Glomerular visceral epithelial cell (primary cell): Measurements from ENCODE around the gene SLK.

Experiments
- DNase-seq: peaks from one replicate; pipeline ENCODE4 v3.0.0-alpha.2; 2016; ENCODE audit errors: extremely low spot score

SLK gene

DNA sequence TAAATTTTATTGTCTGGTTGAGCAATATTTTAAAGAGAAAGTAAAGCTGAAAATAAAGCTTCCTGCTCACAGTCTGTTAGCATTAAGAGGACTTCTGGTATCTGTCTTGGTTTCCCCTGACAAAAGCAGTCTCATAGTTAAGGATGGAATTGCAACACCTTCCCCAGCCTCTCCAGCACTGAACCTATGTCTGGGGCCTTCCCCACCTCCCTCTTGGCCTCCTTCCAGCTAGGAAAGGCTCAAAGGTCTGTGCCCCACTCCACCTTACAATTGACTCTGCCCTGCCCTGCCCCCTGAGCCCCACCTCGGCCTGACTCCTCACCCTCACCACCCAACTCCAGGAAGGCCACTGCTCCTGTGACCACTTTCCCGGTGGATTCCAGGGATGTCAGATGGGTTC lies 85.5 kb downstream of the SLK start:
- no peak for DNase-seq

- DNase-seq, result no peak
Observed at GRCh38 chr10:104053201-104053600, 86.3 kb downstream of the SLK start.

DNA sequence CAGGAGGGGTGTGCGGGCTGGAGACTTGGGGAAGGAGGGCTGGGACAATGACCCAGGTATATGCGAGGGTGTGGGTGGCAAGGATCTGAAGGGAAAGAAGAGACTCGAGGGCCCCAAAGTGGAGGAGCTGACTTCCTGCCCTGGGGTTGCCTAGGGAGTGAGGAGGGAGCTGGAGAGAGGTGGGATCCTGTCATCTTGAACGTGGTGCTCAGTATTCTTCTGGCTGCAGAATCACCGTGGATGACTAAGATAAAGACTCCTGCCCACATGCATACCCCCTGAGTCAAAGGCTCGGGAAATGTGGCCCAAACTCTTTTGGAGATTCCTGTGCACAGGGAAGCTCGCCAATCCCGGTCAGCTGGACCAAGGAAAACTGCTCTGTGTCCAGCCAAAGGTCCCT lies 87.5 kb downstream of the SLK start:
- DNase-seq, result peak; percentile 68

- DNase-seq, result no peak
Observed at GRCh38 chr10:104056619-104057273, 89.8 kb downstream of the SLK start.

DNA sequence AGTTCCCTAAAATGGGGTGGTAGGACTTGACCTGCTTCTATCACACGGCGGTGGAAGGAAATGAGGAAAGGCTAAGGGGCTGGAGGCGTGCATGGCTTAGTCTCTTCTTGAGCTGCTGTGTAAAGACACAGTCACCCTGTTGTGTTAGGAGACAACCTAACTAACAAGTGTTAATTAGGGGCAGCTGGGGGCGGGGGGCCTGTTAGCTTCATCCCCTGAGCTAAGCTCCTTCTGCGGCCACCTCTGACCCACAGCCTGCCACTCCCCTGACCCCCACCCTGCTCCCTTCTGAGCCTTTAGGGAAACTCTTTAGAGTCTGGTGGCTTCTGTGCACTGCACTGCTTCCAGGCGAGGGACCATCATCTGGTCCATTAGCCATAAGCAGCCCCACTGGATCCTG lies 90.8 kb downstream of the SLK start:
- DNase-seq, result no peak

DNA sequence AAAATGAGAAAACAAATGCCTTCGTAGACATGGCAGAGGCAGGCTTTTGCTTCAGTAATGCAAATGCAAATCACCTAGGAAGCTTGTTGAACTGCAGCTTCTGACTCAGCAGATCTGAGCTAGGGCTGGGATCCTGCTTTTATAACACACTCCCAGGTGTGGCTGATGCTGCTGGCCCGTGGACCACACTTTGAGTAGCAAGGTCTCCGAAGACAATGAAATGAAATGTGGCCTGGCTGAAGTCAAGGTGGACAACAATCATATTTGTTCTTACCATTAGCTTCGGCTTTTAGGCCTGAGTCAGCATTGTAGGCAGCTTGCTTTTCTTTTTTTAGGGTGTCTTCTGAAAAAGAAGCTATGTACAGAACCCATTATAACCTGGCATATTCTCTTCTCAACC lies 92.4 kb downstream of the SLK start:
- no peak for DNase-seq

GRCh38 chr10:104061196-104061595 lies 94.3 kb downstream of the SLK start:
- DNase-seq, result no peak

DNA sequence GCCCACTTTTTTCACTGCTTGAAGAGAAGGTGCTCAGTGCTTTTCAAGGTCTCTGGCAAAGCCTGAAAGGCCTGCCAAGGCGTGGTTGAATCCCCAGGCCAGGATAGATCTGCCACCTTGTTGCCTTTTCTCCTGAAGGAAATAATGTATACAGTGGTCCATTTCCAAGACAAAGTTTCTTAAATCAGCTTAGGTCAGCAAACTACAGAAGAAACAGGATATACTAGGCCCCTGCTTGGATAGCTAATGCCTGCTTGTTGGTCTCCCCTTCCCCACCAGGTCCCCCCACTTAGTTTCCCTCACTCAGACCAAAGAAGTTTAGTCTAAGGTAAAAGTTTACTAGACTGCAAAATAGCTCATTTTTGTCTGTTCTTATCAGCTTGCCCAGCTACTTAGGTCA lies 98.8 kb downstream of the SLK start:
- no peak for DNase-seq

GRCh38 chr10:104066945-104067344 lies 100.0 kb downstream of the SLK start:
- DNase-seq, result no peak

- DNase-seq, result no peak
Observed at GRCh38 chr10:104067525-104067924, 100.6 kb downstream of the SLK start.

DNA sequence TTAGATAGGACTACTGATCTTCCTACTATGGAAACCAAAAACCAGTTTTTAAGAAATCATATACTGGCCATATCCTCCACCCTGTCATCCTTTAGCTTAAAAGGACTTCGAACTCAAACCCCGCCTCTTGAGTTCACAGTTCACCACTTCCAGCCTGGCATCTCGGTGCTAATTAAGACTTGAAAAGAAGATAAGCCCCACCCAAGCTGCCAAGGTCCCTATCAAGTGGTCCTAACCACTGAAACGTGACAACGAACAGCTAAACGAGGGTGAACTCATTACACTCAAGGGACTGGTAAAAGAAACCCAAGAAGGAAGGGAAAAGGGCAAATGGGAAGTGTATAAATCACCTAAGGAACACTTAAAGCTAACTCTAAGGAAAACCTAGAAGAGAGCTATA lies 102.7 kb downstream of the SLK start:
- no peak for DNase-seq

DNA sequence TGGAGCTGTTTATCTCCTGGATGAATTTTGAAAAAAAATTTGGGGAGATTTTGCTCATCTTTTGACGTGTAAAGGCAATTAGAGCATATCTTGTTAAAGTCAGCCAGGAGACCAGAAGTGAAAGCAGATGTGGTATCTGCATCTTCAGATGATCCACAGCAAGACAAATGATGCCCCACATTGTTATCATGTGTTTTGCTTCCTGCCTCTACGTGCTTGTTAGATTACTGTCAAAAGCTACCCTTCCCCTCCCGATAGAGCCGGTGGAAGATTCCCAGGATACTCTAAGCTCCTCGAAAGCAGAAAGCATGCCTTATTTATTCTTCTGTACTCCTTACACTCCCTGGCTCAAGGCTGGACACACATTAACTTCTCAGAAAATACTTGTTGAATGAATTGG lies 105.8 kb downstream of the SLK start:
- no peak for DNase-seq

GRCh38 chr10:104074505-104074904 lies 107.6 kb downstream of the SLK start:
- no peak for DNase-seq

GRCh38 chr10:104076743-104077160 lies 109.8 kb downstream of the SLK start:
- DNase-seq, result no peak

DNA sequence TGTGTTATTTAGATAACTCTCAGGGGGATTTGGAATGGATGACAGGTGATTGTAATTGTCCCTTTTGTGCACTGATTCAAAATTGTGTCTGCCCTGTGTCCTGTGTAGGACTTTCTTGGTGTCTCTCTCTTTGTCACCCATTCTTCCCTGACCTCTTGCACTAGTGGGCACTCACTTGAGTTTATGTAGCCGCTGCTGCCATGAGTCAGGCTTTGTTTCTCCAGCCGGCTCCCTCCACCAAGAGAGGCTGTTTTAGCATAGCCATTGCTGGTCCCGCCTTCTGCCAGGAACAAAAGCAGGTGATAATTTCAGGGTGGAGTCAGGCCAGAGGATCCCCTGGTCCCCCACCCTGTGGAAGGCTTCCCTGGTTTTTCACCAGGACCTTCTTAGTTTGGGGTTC lies 110.3 kb downstream of the SLK start:
- DNase-seq, result no peak

GRCh38 chr10:104077663-104078151 lies 110.8 kb downstream of the SLK start:
- no peak for DNase-seq
